PC-9 (cell line): ENCODE data around the gene FRRS1. TPM values are rescaled to one million over a fixed set of nuclear protein-coding genes. Genes with fewer than 3 reads are reported as not detected.
A peak's percentile ranks its signal among the peaks of the same experiment; 100 is the strongest.

Experiments
- BruUV-seq: library from RNA; stranded (reverse); fragments of 400-500 nt; replicated peaks from 2 replicates; lab custom pipeline; 2021; lab: Mats Ljungman, UMichigan
- CTCF ChIA-PET: fragments of 300-600 bp; sonication (Branson Sonifier 250); formaldehyde crosslinking; loops from one replicate; lab custom pipeline; 2022; ENCODE audit warnings: antibody characterized with exemption; lab: Charles Lee
- POLR2A ChIA-PET: fragments of 300-600 bp; sonication (Branson Sonifier 250); formaldehyde crosslinking; loops from one replicate; lab custom pipeline; 2022; ENCODE audit warnings: antibody characterized with exemption; ENCODE audit not compliant: unreplicated experiment; lab: Charles Lee
- DNase-seq, 2 experiments: peaks; one replicate each; pipeline versions ENCODE4 v3.0.0 to v3.0.0-alpha.2; 2015 to 2022; ENCODE audit warnings: mixed read lengths in 1 of 2
- H2AFZ ChIP-seq: fragments of 200-600 bp; sonication (generic); 2 replicates; pipeline ENCODE4 v1.8.1; 2017; ENCODE audit warnings: antibody characterized with exemption
- H3F3A ChIP-seq: fragments of 200-600 bp; sonication (generic); 2 replicates; pipeline ENCODE4 v1.8.1; 2017; ENCODE audit warnings: antibody characterized with exemption, mild to moderate bottlenecking, low read depth; ENCODE audit not compliant: insufficient read depth
- H3K27ac ChIP-seq: fragments of 200-600 bp; sonication (generic); 2 replicates; pipeline ENCODE4 v1.6.1; 2016; ENCODE audit warnings: mixed run types
- H3K27me3 ChIP-seq: fragments of 200-600 bp; sonication (generic); 2 replicates; pipeline ENCODE4 v1.6.1; 2016; ENCODE audit warnings: low read depth, mixed run types; ENCODE audit not compliant: insufficient read depth
- H3K36me3 ChIP-seq: fragments of 200-600 bp; sonication (generic); 2 replicates; pipeline ENCODE4 v1.6.1; 2016; ENCODE audit warnings: low read depth, mixed run types
- H3K4me1 ChIP-seq: fragments of 200-600 bp; sonication (generic); replicated peaks from 2 replicates; pipeline ENCODE4 v1.6.1; 2016; ENCODE audit warnings: mixed run types; ENCODE audit not compliant: insufficient read depth
- H3K4me2 ChIP-seq: fragments of 200-600 bp; sonication (generic); 2 replicates; pipeline ENCODE4 v1.6.1; 2017; ENCODE audit warnings: mixed run types
- H3K4me3 ChIP-seq: fragments of 200-600 bp; sonication (generic); 2 replicates; pipeline ENCODE4 v1.6.1; 2016; ENCODE audit warnings: mixed run types
- H3K79me2 ChIP-seq: fragments of 200-600 bp; sonication (generic); 2 replicates; pipeline ENCODE4 v1.6.1; 2017; ENCODE audit warnings: low read depth, mixed run types
- H3K9me2 ChIP-seq: fragments of 200-600 bp; sonication (generic); 2 replicates; pipeline ENCODE4 v1.8.1; 2017; ENCODE audit warnings: mild to moderate bottlenecking; ENCODE audit not compliant: insufficient read depth
- H3K9me3 ChIP-seq: fragments of 200-600 bp; sonication (generic); 2 replicates; pipeline ENCODE4 v1.8.1; 2016; ENCODE audit warnings: low read depth; ENCODE audit not compliant: insufficient read depth
- H4K20me1 ChIP-seq: fragments of 200-600 bp; sonication (generic); 2 replicates; pipeline ENCODE4 v1.8.1; 2017; ENCODE audit not compliant: insufficient read depth
- EZH2 ChIP-seq: fragments of 200-600 bp; sonication (generic); IDR thresholded peaks from 2 replicates; pipeline ENCODE4 v1.8.0; 2017; ENCODE audit warnings: antibody characterized with exemption, low read depth
- intact Hi-C: fragments of 100-400 bp; cut with micrococcal nuclease; formaldehyde crosslinking; loops from one replicate; pipeline ENCODE4 v1.10.0; 2022; ENCODE audit not compliant: unreplicated experiment
- total RNA-seq: library from RNA; stranded (reverse); gene quantifications from 2 replicates; pipeline ENCODE4 v1.2.3, GENCODE V29; 2021
- TF ChIP-seq, protein P1 (sequence below): fragments of 200-600 bp; sonication (generic); conservative IDR thresholded peaks from 2 replicates; pipeline ENCODE4 v1.6.1; 2017; ENCODE audit warnings: mixed run types, antibody characterized with exemption, mild to moderate bottlenecking, moderate library complexity

The FRRS1 gene
- total RNA-seq, 1 experiment from 2014 or later, result 7.3 TPM

DNA sequence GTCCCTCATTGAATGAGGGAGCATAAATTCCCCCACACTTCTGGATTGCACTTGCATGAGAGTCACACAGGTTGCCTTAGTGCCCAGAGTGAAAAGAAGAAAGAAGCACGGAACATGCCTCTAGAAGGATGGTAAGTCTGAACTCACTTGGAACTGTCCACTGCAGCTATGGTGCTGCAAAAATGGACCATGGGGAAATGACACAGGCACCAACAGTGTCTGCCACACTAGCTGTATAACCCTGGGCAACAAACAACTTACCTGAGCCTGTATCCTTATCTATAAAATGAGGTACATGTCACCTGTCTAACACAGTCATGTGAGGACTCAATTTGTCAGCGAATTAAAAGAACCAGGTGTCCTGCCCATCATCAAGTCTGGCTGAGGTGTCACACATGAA is 69.8 kb downstream of the FRRS1 start:
- TF ChIP-seq, protein P1, sequence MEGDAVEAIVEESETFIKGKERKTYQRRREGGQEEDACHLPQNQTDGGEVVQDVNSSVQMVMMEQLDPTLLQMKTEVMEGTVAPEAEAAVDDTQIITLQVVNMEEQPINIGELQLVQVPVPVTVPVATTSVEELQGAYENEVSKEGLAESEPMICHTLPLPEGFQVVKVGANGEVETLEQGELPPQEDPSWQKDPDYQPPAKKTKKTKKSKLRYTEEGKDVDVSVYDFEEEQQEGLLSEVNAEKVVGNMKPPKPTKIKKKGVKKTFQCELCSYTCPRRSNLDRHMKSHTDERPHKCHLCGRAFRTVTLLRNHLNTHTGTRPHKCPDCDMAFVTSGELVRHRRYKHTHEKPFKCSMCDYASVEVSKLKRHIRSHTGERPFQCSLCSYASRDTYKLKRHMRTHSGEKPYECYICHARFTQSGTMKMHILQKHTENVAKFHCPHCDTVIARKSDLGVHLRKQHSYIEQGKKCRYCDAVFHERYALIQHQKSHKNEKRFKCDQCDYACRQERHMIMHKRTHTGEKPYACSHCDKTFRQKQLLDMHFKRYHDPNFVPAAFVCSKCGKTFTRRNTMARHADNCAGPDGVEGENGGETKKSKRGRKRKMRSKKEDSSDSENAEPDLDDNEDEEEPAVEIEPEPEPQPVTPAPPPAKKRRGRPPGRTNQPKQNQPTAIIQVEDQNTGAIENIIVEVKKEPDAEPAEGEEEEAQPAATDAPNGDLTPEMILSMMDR, result no peak
- no peak for TF ChIP-seq EZH2
- no peaks in the 10 kb centered on the region for H3K4me1 ChIP-seq
- no peak overlapping the region for H2AFZ ChIP-seq
- POLR2A ChIA-PET, result no interaction called here
- no peaks in the 10 kb centered on the region for H3K36me3 ChIP-seq
- no peaks in the 10 kb centered on the region for H3K79me2 ChIP-seq
- no peak overlapping the region for H3K4me3 ChIP-seq
- no peaks in the 10 kb centered on the region for H3F3A ChIP-seq
- intact Hi-C loops, result no loop called here
- no peaks in the 10 kb centered on the region for H3K27me3 ChIP-seq
- no peaks in the 10 kb centered on the region for H3K9me2 ChIP-seq
- H4K20me1 ChIP-seq, result no peaks in the 10 kb centered on the region
- no peak for DNase-seq
- H3K27ac ChIP-seq, result no peak overlapping the region
- CTCF ChIA-PET, result no interaction called here
- BruUV-seq, result no TSS peak
- H3K4me2 ChIP-seq, result no peak overlapping the region
- no peaks in the 10 kb centered on the region for H3K9me3 ChIP-seq

DNA sequence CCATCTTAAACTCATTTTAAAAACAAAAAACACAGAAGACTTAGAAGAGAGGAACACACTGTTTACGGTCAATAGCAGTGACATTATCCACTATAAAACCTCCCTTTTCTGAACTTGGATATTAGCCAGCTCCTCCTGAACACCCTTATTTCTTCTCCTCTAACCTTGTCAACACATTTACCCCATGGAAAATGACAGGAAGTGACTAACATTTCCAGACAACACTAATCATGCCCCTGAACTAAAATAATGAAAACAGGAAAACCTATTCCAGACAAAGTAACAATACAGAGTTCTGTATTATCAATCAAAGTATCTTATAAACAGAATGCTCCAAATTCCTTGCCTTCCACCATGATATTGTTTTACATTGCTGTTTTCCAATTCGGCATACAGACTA is 75.3 kb downstream of the FRRS1 start:
- Histone ChIP-seq H3K4me2 (no peak overlapping the region), H3K27ac (no peak overlapping the region)

DNA sequence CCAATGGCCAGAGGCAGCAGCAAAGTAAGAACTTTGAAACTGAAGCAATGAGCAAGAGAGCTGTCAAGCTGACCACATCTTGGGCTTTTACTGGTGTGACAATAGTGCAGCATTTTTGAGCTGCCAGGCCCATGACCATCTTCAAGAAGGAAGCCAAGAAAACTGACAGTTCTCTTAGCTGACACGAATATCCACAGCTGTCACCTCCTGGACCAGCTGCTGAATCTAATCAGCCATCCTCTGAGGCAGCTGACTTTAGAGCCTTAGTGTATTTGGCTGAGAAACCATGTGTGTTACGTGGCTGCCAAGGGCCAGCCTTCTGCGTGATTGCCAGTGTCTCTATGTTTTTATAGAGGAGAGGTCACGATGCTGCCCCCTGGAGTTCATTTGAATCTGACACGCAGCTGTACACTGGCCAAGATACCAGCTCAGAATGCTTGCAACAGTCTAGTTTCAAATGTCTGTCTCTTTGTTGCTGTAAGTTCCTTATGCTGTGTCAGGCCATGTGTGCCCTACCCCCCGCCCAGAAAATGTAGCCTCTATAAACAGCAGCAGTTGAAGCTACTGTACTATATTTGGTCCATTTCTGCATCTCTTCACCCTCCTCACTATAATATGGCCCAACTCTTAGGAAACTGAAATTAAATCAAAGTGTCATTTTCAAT is 80.8 kb downstream of the FRRS1 start:
- Histone ChIP-seq H3K4me3 (no peak overlapping the region), H3K79me2 (no peaks in the 10 kb centered on the region), H3K4me1 (peaks cover 12% of the 10 kb centered on the region; the same call in 1 of the 2 replicates), H3F3A (peaks cover 9% of the 10 kb centered on the region; the same call in 1 of the 2 replicates), H3K36me3 (no peaks in the 10 kb centered on the region), H3K9me2 (no peaks in the 10 kb centered on the region), H3K27me3 (no peaks in the 10 kb centered on the region), H3K9me3 (no peaks in the 10 kb centered on the region), H4K20me1 (no peaks in the 10 kb centered on the region), H2AFZ (no peak overlapping the region), H3K4me2 (no peak overlapping the region), H3K27ac (no peak overlapping the region)
- no TSS peak for BruUV-seq
- DNase-seq, result peak in 1 of 2 experiments; percentile 52
- ChIA-PET CTCF (interaction anchor here (0.5 to 0.6 kb wide), 3 partner anchors 150 to 747 kb away, joined by 3 to 4 read pairs (median 4); no protein-coding TSS in a partner anchor), POLR2A (no interaction called here)
- intact Hi-C loops, result loop anchor here (5.0 kb wide), 1 partner anchor 38 kb away; the partner anchor contains the start of gene PALMD
- no peak for TF ChIP-seq EZH2
- TF ChIP-seq, protein P1, result peak; percentile 76

More for the DNA sequence above, 75.3 kb downstream of the FRRS1 start:
- DNase-seq, result no peak
- Histone ChIP-seq H3K9me2 (no peaks in the 10 kb centered on the region), H3K27me3 (no peaks in the 10 kb centered on the region), H3K9me3 (no peaks in the 10 kb centered on the region), H3F3A (no peaks in the 10 kb centered on the region), H3K4me3 (no peak overlapping the region), H2AFZ (no peak overlapping the region), H3K36me3 (no peaks in the 10 kb centered on the region), H3K4me1 (no peaks in the 10 kb centered on the region), H4K20me1 (no peaks in the 10 kb centered on the region), H3K79me2 (no peaks in the 10 kb centered on the region)
- intact Hi-C loops, result no loop called here
- no TSS peak for BruUV-seq
- ChIA-PET POLR2A (interaction anchor here (0.7 kb wide), 1 partner anchor 35 kb away, joined by 3 read pairs; no protein-coding TSS in a partner anchor), CTCF (no interaction called here)
- no peak for TF ChIP-seq EZH2
- TF ChIP-seq, protein P1, result no peak
